GM19395 (cell line): Measurements from ENCODE around the gene PPHLN1.

Experiments
- ATAC-seq: cut with Tn5 transposase; IDR thresholded peaks from one replicate; pipeline ENCODE4 v1.9.1; 2021; ENCODE audit warnings: mild to moderate bottlenecking, moderate library complexity; ENCODE audit not compliant: unreplicated experiment

Gene PPHLN1, protein sequence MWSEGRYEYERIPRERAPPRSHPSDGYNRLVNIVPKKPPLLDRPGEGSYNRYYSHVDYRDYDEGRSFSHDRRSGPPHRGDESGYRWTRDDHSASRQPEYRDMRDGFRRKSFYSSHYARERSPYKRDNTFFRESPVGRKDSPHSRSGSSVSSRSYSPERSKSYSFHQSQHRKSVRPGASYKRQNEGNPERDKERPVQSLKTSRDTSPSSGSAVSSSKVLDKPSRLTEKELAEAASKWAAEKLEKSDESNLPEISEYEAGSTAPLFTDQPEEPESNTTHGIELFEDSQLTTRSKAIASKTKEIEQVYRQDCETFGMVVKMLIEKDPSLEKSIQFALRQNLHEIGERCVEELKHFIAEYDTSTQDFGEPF

DNA sequence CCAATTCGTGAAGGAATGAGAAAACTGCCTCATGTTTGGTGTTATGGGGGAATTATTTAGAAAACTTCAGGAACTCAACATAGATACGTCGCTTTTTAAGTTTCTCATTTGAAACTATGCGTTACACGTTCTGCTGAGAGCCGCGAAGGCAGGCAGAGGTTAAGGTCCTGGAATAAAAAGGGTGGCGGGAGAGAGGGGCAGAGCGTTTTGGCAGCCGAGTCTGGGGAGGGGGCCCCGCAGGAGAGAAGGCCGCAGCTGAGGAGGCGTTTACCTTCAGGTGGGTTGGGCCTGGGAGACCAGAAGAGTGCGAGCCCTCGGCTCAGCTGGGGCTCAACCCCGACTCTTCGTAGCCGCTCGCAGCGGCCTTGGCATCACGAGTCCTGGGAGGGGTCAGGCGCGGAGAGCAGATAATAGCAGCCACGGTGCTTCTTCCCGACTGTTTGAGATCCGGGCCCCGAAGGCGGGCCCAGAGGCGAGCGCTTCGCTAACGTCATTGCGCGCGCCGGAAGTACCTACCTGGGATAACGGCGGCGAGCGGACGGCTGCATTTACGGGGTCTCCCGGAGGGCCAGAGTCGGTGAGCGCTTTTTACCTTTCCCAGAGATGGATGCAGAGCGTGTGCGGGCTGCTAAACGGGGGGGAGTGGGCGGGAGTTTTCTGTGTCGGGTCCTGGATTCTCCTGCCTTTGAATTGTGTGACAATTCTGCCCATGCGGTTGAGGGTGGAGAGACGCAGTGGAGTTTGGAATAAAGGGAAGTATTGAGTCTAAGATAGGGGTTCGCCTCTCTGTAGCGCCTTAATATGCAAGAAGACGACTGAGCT lies at the start of gene PPHLN1, which contains the start of gene ZCRB1:
PPHLN1 (plus strand) TSS at position 515 of the 822 bp plus-strand sequence. CDS start 9,736 bp downstream, outside the sequence.
ZCRB1 (minus strand) TSS at position 442 of the 822 bp plus-strand sequence. CDS start 1,992 bp downstream, outside the sequence.
- ATAC-seq = peak; percentile 93

- no peak for ATAC-seq
Measured at GRCh38 chr12:42277396-42278127, 48.4 kb upstream of the PPHLN1 start.

- ATAC-seq = no peak
Measured at GRCh38 chr12:42278128-42278510, 47.8 kb upstream of the PPHLN1 start.

- no peak for ATAC-seq
Measured at GRCh38 chr12:42281278-42281677, 44.7 kb upstream of the PPHLN1 start.

DNA sequence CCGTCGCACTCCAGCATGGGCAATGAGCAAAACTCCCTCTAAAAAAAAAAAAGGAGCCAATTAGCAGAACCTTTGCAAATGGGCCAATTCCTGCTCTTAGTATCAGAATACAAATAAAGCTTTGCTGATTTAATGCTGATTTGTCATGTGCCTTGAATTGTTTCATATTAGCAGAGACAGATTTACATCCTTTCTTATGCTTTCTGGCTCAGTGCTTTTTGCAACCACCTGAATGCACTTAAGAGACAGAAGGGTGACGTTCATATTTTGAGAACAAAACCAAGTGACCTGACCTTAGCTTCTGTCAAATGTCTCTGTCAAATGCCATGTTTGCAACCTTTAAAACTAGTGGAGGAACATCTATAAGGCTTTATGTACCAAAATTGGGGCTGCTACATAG lies 44.1 kb upstream of the PPHLN1 start:
- no peak for ATAC-seq

- no peak for ATAC-seq
Measured at GRCh38 chr12:42282294-42282693, 43.7 kb upstream of the PPHLN1 start.

DNA sequence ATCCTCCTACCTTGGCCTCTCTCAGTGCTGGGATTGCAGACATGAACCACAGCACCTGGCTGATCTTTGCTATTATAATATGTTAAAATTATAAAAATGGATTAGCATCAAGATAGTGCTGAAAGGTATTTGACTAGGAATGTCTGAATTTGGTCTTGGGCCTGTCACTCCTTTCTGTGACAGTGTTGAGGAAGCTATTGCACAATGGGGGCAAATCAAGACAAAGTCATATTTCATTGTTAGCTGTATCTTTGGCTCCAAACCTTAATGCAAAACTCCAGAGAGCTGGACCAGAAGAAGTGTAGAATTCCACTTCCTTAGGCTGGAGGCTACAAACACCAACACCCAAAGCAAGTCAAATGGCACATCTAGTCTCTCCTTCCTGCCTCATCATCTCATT lies 42.2 kb upstream of the PPHLN1 start:
- ATAC-seq = no peak

GRCh38 chr12:42284157-42284556 lies 41.8 kb upstream of the PPHLN1 start:
- peak; percentile 69 for ATAC-seq

DNA sequence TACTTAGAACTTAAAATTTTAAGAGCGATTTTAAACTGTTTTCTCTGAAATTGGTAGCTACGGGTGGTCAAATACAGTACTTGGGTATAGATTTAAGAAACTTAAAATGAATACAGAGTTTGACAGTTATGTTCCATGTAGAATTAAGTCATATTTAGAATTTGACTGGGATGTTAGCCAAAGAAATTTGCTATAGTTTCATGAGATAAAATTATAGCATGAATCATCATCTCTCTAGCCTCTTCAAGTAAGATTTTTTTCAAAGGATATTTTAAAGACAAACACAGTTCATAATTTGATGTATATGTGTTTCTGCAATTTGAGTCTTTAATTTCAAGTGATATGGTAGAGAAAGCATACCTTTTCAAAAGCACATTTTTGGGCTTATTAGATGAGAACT lies 41.1 kb upstream of the PPHLN1 start:
- ATAC-seq = no peak

GRCh38 chr12:42285431-42285830 lies 40.5 kb upstream of the PPHLN1 start:
- no peak for ATAC-seq

GRCh38 chr12:42286741-42287140 lies 39.2 kb upstream of the PPHLN1 start:
- ATAC-seq = no peak

DNA sequence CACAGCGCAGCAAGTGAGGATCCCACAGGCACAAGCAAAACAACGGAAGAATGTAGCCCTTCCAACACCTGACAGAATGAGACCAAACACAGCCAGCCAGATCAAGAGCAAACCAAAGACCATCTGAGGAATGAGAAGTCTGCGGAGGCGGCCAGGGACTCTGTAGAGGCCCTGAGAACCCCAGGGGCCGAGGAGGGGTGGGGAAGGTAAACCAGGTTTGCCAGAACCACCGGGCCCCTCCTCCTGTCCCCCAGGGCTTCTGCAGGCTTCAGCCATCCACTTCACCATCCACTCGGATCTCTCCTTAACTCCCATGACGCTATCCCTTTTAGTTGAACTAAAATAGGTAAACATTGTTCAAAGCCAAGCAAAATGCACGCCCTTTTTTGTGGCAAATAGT lies 37.4 kb upstream of the PPHLN1 start:
- no peak for ATAC-seq

DNA sequence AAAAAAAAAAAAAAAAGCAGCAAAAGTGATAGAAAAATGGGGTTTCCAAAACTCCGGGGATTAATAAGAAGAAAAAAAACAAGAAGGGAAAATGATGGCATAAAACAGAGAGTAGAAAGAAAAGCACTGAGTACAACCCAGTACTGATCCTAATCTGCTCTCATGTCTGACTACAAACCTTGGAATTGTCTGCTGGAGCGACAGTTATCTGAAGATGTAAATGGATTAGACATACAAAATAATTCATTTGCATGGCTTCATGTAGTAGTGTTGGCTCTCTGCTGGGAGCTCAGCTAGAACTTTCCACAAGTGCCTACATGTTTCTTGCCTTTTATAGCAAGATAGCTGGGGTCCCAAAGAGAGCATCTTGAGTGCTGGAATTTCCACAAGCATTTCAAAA lies 34.3 kb upstream of the PPHLN1 start:
- no peak for ATAC-seq

GRCh38 chr12:42296503-42297109 lies 29.4 kb upstream of the PPHLN1 start:
- ATAC-seq = no peak

DNA sequence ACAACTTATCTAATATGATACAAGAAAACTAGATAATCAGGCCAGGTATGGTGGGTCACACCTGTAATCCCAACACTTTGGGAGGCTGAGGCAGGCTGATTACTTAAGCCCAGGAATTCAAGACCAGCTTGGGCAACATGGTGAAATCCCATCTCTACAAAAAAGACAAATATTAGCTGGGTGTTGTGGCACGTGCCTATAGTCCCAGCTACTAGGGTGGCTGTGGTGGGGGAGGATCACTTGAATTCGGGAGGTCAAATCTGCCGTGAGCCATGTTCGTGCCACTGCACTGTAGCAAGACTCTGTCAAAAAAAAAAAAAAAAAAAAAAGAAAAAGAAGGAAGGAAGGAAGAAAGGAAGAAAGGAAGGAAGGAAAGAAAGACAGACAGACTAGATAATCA lies 27.1 kb upstream of the PPHLN1 start:
- ATAC-seq = no peak

GRCh38 chr12:42299392-42300308 lies 26.3 kb upstream of the PPHLN1 start:
- peak; percentile 86 for ATAC-seq

DNA sequence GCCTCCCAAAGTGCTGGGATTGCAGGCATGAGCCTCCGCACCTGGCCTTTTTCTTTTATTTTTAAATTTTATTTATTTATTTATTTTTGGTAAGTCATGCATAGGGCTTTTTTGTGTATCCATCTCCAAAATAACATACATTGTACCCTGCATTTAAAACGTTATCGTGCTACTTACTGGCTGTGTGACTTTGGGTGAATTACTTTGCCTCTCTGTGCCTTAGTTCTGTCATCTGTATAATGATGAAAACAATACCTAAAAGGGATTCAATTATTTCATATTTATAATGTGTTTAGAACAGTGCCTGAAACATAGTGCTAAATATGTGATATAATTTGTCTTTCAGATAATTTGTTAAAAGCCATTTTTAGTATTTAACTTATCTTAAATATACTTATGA lies 19.7 kb upstream of the PPHLN1 start:
- ATAC-seq = no peak

GRCh38 chr12:42308390-42308789 lies 17.6 kb upstream of the PPHLN1 start:
- ATAC-seq = no peak

GRCh38 chr12:42309996-42310395 lies 16.0 kb upstream of the PPHLN1 start:
- no peak for ATAC-seq

DNA sequence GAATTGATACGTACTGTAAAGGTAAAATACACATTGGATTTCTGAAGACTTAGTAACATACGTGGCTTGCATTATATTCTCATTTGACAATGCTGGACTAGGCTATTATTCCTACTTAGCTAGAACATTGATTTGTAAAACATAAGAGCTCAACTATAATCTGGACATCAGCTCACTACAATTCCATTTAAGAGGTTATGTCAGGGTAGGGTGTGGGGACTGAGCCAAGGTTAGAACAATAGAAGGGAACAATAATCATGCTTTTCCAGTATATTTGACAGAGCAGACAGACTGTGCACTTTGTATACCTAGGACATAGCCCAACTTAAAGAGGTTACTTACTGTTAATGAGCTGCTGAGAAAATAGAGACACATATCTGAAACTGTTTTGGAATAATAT lies 10.9 kb upstream of the PPHLN1 start:
- no peak for ATAC-seq
